ENCODE data around the gene DHRS13. TPM values are rescaled to one million over a fixed set of nuclear protein-coding genes. Genes with fewer than 3 reads are reported as not detected.

The DHRS13 gene
- total RNA-seq, 2 donors from 2014 or later: 36.8 to 61.3 TPM

- no peak for DNase-seq (ENCODE audit: low spot score)
- TF ChIP-seq, protein P1, sequence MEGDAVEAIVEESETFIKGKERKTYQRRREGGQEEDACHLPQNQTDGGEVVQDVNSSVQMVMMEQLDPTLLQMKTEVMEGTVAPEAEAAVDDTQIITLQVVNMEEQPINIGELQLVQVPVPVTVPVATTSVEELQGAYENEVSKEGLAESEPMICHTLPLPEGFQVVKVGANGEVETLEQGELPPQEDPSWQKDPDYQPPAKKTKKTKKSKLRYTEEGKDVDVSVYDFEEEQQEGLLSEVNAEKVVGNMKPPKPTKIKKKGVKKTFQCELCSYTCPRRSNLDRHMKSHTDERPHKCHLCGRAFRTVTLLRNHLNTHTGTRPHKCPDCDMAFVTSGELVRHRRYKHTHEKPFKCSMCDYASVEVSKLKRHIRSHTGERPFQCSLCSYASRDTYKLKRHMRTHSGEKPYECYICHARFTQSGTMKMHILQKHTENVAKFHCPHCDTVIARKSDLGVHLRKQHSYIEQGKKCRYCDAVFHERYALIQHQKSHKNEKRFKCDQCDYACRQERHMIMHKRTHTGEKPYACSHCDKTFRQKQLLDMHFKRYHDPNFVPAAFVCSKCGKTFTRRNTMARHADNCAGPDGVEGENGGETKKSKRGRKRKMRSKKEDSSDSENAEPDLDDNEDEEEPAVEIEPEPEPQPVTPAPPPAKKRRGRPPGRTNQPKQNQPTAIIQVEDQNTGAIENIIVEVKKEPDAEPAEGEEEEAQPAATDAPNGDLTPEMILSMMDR (IDR thresholded peaks at IDR 0.05): no peak
- TF ChIP-seq POLR2AphosphoS5 (IDR thresholded peaks at IDR 0.05): no peak
- no peak for TF ChIP-seq POLR2A (IDR thresholded peaks at IDR 0.05)
- H3K4me3 ChIP-seq: no peak overlapping the region
- no peaks in the 10 kb centered on the region for H3K27me3 ChIP-seq (replicated peaks; ENCODE audit: insufficient read depth)
- intact Hi-C loops (cut with DNase I): no loop called here
- H3K36me3 ChIP-seq: no peaks in the 10 kb centered on the region
- no peaks in the 10 kb centered on the region for H3K4me1 ChIP-seq (replicated peaks)
- WGBS: 90% methylated on average over 2 of the region's 2 CpGs
- no peaks in the 10 kb centered on the region for H3K9me3 ChIP-seq
- peak overlapping the region; percentile 12 to 13 for H3K27ac ChIP-seq
Measured at GRCh38 chr17:28926366-28926765, 23.5 kb upstream of the DHRS13 start.

DNA sequence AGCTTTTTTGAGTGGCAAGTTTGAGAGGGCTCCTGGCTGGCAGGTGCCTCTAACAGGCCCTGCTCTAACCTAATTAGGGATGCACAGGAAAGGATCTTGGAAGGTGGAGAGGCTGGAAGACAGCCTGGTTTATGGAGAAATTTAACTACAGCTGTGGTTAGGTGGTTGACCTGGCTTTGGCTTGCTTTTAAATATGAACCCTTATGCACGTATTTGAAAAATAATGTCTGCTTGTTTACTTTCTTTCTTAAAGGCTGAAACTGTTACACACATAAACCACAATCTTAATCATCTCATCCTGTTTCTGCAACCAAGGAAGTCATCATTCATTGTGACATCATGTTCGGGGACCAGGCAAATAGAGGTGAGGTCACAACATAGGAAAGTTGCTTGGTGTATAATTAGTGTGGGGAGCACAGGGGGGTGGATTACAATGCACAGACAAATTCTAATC is 23.1 kb upstream of the DHRS13 start:
- peaks cover 0 to 3% of the 10 kb centered on the region in 2 donors for H3K36me3 ChIP-seq
- H3K9me3 ChIP-seq: no peaks in the 10 kb centered on the region
- TF ChIP-seq POLR2AphosphoS5 (IDR thresholded peaks at IDR 0.05): peak; percentile 70
- TF ChIP-seq, protein P1 (IDR thresholded peaks at IDR 0.05): no peak
- no peak for TF ChIP-seq POLR2A (IDR thresholded peaks at IDR 0.05)
- H3K4me1 ChIP-seq (replicated peaks): no peaks in the 10 kb centered on the region
- no peak overlapping the region for H3K4me3 ChIP-seq
- H3K27me3 ChIP-seq (replicated peaks; ENCODE audit: insufficient read depth): no peaks in the 10 kb centered on the region
- no peak for DNase-seq (ENCODE audit: low spot score)
- 14% methylated on average over 2 of the region's 2 CpGs for WGBS
- intact Hi-C loops (cut with DNase I): no loop called here
- H3K27ac ChIP-seq: peak overlapping the region; percentile 13 to 29

GRCh38 chr17:28920201-28920600 is 17.3 kb upstream of the DHRS13 start:
- TF ChIP-seq, protein P1 (IDR thresholded peaks at IDR 0.05): no peak
- TF ChIP-seq POLR2A (IDR thresholded peaks at IDR 0.05): no peak
- no peak for TF ChIP-seq POLR2AphosphoS5 (IDR thresholded peaks at IDR 0.05)
- H3K27me3 ChIP-seq (replicated peaks; ENCODE audit: insufficient read depth): no peaks in the 10 kb centered on the region
- H3K4me1 ChIP-seq (replicated peaks): no peaks in the 10 kb centered on the region
- no peaks in the 10 kb centered on the region for H3K9me3 ChIP-seq
- no peak overlapping the region for H3K27ac ChIP-seq
- no peak overlapping the region for H3K4me3 ChIP-seq
- H3K36me3 ChIP-seq: peaks cover 0 to 14% of the 10 kb centered on the region in 2 donors
- intact Hi-C loops (cut with DNase I): no loop called here
- no peak for DNase-seq (ENCODE audit: low spot score)

GRCh38 chr17:28918295-28918694 is 15.4 kb upstream of the DHRS13 start:
- peaks cover 6 to 25% of the 10 kb centered on the region in 2 donors for H3K36me3 ChIP-seq
- no peaks in the 10 kb centered on the region for H3K9me3 ChIP-seq
- H3K4me1 ChIP-seq (replicated peaks): no peaks in the 10 kb centered on the region
- TF ChIP-seq, protein P1 (IDR thresholded peaks at IDR 0.05): no peak
- TF ChIP-seq POLR2A (IDR thresholded peaks at IDR 0.05) (no peak), POLR2AphosphoS5 (IDR thresholded peaks at IDR 0.05) (no peak)
- no peaks in the 10 kb centered on the region for H3K27me3 ChIP-seq (replicated peaks; ENCODE audit: insufficient read depth)
- H3K27ac ChIP-seq: no peak overlapping the region
- no peak for DNase-seq (ENCODE audit: low spot score)
- intact Hi-C loops (cut with DNase I): loop anchor here (5.0 to 10.0 kb wide), 2 partner anchors 156 to 193 kb away; partner anchors contain the start of genes NEK8 and TLCD1
- H3K4me3 ChIP-seq: no peak overlapping the region
- WGBS: 73% methylated on average over 2 of the region's 2 CpGs

DNA sequence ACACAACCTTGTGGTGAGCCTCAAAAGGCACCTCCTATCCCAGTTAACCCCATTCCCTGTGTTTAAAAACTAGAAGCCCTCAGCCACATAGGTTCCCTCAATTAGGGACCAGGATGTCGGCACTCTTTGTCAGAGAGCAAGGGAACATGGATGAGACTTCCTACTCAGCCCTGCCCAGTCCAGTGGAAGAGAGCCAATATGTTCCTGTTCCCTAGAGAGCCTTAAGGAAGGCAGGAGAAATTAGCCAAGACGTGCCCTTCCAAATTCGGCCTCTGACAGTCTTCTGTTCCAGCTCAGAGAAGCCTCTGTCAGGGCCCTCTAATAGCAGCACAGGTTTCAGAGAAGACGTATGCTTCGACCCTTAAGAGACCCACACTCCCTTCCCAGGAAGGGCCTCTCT is 14.6 kb upstream of the DHRS13 start:
- H3K9me3 ChIP-seq: no peaks in the 10 kb centered on the region
- no peak overlapping the region for H3K27ac ChIP-seq
- H3K36me3 ChIP-seq: peaks cover 6 to 34% of the 10 kb centered on the region in 2 donors
- no peaks in the 10 kb centered on the region for H3K4me1 ChIP-seq (replicated peaks)
- no peaks in the 10 kb centered on the region for H3K27me3 ChIP-seq (replicated peaks; ENCODE audit: insufficient read depth)
- no peak for DNase-seq (ENCODE audit: low spot score)
- TF ChIP-seq POLR2AphosphoS5 (IDR thresholded peaks at IDR 0.05) (no peak), POLR2A (IDR thresholded peaks at IDR 0.05) (no peak)
- TF ChIP-seq, protein P1 (IDR thresholded peaks at IDR 0.05): no peak
- no peak overlapping the region for H3K4me3 ChIP-seq
- 60% methylated on average over 5 of the region's 5 CpGs for WGBS
- intact Hi-C loops (cut with DNase I): loop anchor here (5.0 to 10.0 kb wide), 2 partner anchors 155 to 193 kb away; partner anchors contain the start of genes NEK8 and TLCD1
